ENCODE results near the gene ADAMTS19. TPM values are rescaled to one million over a fixed set of nuclear protein-coding genes. Genes with fewer than 3 reads are reported as not detected.

ADAMTS19 gene
- total and polyA plus RNA-seq, 2 of the 8 experiments (the other 6 are each of a cell fraction or from before 2014, with no cell fraction given) = 17.3 to 28.8 TPM

DNA sequence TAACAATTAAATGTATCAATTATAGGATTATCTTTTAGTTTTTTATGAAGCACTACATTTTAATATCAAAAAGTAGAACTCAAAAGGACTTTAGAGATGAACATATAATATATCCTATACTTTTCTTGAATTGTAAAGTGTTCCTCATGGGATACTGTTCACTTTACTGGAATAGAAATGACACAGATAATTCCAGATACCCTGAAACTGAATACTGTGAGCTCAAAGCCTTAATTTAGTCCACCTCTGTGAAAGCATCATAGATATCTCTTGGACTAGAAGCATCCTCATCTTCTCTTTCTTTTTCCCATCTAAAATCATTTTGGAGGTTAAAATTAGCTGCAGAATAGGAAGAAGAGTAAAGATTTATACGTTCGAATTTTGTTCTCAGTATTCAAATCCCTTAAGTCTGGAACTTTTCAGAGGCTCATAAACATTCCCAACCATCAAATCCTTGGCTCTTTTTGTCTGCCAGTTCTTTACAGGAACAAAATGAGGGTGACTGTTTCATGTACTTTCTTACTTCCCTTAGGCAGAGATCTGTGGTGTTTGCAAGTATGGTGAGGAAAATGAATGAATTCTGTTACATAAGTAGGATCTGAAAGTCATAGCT is 49.4 kb downstream of the ADAMTS19 start:
- Histone ChIP-seq H2BK15ac (ENCODE audit: low read length) (no peak overlapping the region), H3K79me2 (ENCODE audit: control insufficient read depth in 1 of 2, insufficient read depth in 2 of 2, low read length in 2 of 2) (peaks cover 0 to 11% of the 10 kb centered on the region in 2 experiments; a peak in 1 of 4 replicates), H3K14ac (ENCODE audit: insufficient read length) (no peak overlapping the region), H2AFZ (ENCODE audit: low read length) (no peak overlapping the region), H4K5ac (ENCODE audit: insufficient read length, low read depth, low read length) (no peak overlapping the region), H3K36me3 (ENCODE audit: control insufficient read depth in 2 of 4, insufficient read depth in 4 of 4, low read length in 3 of 4) (peaks cover 0 to 7% (median 1%) of the 10 kb centered on the region in 4 experiments; a peak in 2 of 8 replicates), H4K20me1 (replicated peaks in 1 of 2; ENCODE audit: control insufficient read depth in 1 of 2, insufficient read depth in 2 of 2, low read length in 2 of 2) (no peaks in the 10 kb centered on the region), H2BK12ac (ENCODE audit: low read depth, low read length) (no peak overlapping the region), H3K23ac (ENCODE audit: insufficient read length) (no peak overlapping the region), H3K9me3 (ENCODE audit: insufficient read depth in 2 of 2, low read depth in 1 of 2, low read length in 1 of 2) (no peaks in the 10 kb centered on the region), H3K18ac (ENCODE audit: extremely low read depth, low read length) (no peak overlapping the region), H4K91ac (replicated peaks; ENCODE audit: insufficient read length, low read length) (no peak overlapping the region), H3K4me1 (replicated peaks in 1 of 4; ENCODE audit: control insufficient read depth in 3 of 4, insufficient read depth in 4 of 4, low read length in 3 of 4) (no peaks in the 10 kb centered on the region), H2BK120ac (replicated peaks; ENCODE audit: low read depth, low read length) (no peak overlapping the region), H3K23me2 (ENCODE audit: low read depth, low read length) (no peaks in the 10 kb centered on the region; the same call in 1 of the 2 replicates), H3K9ac (replicated peaks in 1 of 4; ENCODE audit: extremely low read depth in 1 of 4, low read depth in 3 of 4, low read length in 3 of 4) (no peak overlapping the region), H3K27me3 (replicated peaks in 1 of 4; ENCODE audit: control insufficient read depth in 3 of 4, extremely low read depth in 1 of 4, insufficient read depth in 3 of 4, low read length in 3 of 4) (no peaks in the 10 kb centered on the region), H2BK20ac (ENCODE audit: low read length) (no peak overlapping the region), H2AK5ac (ENCODE audit: low read depth, low read length) (no peak overlapping the region), H3K4me2 (ENCODE audit: insufficient read depth in 1 of 2, low read depth in 2 of 2, low read length in 2 of 2) (no peak overlapping the region), H2BK5ac (ENCODE audit: low read depth, low read length) (no peak overlapping the region), H3K56ac (replicated peaks; ENCODE audit: insufficient read length, low read depth, low read length) (no peak overlapping the region), H4K8ac (ENCODE audit: extremely low read depth, insufficient read depth, low read length) (no peak overlapping the region), H3K79me1 (ENCODE audit: low read depth, low read length) (no peaks in the 10 kb centered on the region), H3K27ac (ENCODE audit: low read depth, low read length) (no peak overlapping the region), H3K4me3 (ENCODE audit: extremely low read depth in 1 of 4, insufficient read depth in 2 of 4, low read depth in 3 of 4, low read length in 4 of 4) (no peak overlapping the region), H3K4ac (replicated peaks; ENCODE audit: insufficient read length, low read depth, low read length) (no peak overlapping the region)
- no peak for TF ChIP-seq HDAC2 (IDR thresholded peaks at IDR 0.05; ENCODE audit: borderline replicate concordance in 1 of 2, low read depth in 2 of 2, low read length in 2 of 2)
- TF ChIP-seq GTF2F1 (IDR thresholded peaks at IDR 0.05; ENCODE audit: borderline replicate concordance, low read depth, low read length) = no peak
- no peak for TF ChIP-seq KDM5A (IDR thresholded peaks at IDR 0.05; ENCODE audit: low read length)
- no peak for TF ChIP-seq RAD21 (IDR thresholded peaks at IDR 0.05 in 1 of 2, conservative IDR thresholded peaks at IDR 0.05 in 1 of 2; ENCODE audit: low read depth in 2 of 2, low read length in 2 of 2)
- TF ChIP-seq FOSL1 (IDR thresholded peaks at IDR 0.05; ENCODE audit: insufficient read depth, low read depth, low read length) = no peak
- TF ChIP-seq TAF7 (optimal IDR thresholded peaks at IDR 0.05; ENCODE audit: borderline replicate concordance, low read depth, low read length) = no peak
- no peak for TF ChIP-seq NANOG (IDR thresholded peaks at IDR 0.05; ENCODE audit: insufficient read depth, low read depth, low read length, poor library complexity, severe bottlenecking)
- 86% methylated on average over 2 of the region's 2 CpGs; no CpG with 5 or more reads in 1 of the 2 experiments for WGBS, 2 experiments (ENCODE audit: extremely low coverage in 1 of 2, insufficient coverage in 1 of 2, insufficient read length in 1 of 2, insufficient replicate concordance in 2 of 2, low coverage in 1 of 2, low lambda C conversion rate in 2 of 2, missing lambda C conversion rate in 1 of 2)
- POLR2A ChIA-PET (ENCODE audit: partially characterized antibody) = no interaction called here
- CTCF ChIA-PET (ENCODE audit: partially characterized antibody) = interaction anchor here (0.9 to 2.4 kb wide), 2 partner anchors 17 to 148 kb away, joined by 4 to 7 read pairs; no protein-coding TSS in a partner anchor
- FAIRE-seq (no peak), DNase-seq (ENCODE audit: low read depth in 1 of 2, low spot score in 2 of 2) (no peak)
